Measurements from ENCODE around the gene PLA2G6.
"Not testable (repeated sequence)": the region's sequence is repeated elsewhere in the genome, so short reads cannot be mapped to it uniquely, and the experiment has no call there.

The PLA2G6 gene

GRCh38 chr22:38167988-38168407, 13.6 kb downstream of the PLA2G6 start:
- no peak overlapping the region for H3K4me3 ChIP-seq (ENCODE audit: low read depth in 1 of 5, low read length in 5 of 5)
- H3K27ac ChIP-seq (ENCODE audit: low read depth, low read length): no peak overlapping the region
- H3K27me3 ChIP-seq (ENCODE audit: control insufficient read depth in 5 of 5, insufficient read depth in 4 of 5, low read length in 5 of 5): no peaks in the 10 kb centered on the region
- no peaks in the 10 kb centered on the region for H3K9me3 ChIP-seq (ENCODE audit: control insufficient read depth in 5 of 5, low read length in 5 of 5)
- H3K9ac ChIP-seq (ENCODE audit: low read length in 5 of 5): peak overlapping the region in 1 of 5 donors; percentile 37
- peaks cover 0 to 32% (median 20%) of the 10 kb centered on the region in 5 donors for H3K36me3 ChIP-seq (ENCODE audit: control insufficient read depth in 5 of 5, insufficient read depth in 5 of 5, low read length in 5 of 5)
- H3K4me1 ChIP-seq (ENCODE audit: control insufficient read depth in 5 of 5, insufficient read depth in 5 of 5, low read length in 5 of 5): peaks cover 5 to 47% (median 34%) of the 10 kb centered on the region in 5 donors

DNA sequence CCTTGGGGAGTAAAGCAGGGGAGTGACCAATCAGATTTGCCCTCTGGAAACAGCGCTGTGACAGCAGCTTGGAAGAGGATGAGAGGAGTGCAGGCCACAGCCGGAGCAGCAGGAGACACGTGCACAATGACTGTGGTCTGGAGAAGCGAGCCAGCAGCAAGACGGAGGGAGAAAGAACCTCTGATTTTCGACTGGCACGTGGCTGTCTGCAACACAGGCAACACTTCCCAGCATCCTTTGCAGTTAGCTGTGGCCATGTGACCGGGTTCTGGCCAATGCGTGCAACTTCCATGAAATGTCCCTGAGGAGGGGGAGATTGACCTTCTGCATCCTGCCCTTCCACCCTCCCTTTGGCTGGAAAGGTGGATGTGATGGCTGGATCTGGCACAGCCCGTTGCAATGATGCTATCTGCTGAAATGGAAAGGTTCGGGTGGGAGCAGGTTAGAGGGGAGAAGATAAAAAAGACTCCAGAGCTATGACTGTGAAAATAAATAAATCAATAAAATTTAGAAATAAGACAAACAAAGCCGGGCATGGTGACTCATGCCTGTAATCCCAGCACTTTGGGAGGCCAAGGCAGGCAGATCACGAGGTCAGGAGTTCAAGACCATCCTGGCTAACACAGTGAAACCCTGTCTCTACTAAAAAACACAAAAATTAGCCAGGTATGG, 15.6 kb downstream of the PLA2G6 start:
- H3K27me3 ChIP-seq (ENCODE audit: control insufficient read depth in 5 of 5, insufficient read depth in 4 of 5, low read length in 5 of 5): no peaks in the 10 kb centered on the region
- peaks cover 2 to 35% (median 24%) of the 10 kb centered on the region in 5 donors for H3K4me1 ChIP-seq (ENCODE audit: control insufficient read depth in 5 of 5, insufficient read depth in 5 of 5, low read length in 5 of 5)
- H3K4me3 ChIP-seq (ENCODE audit: low read depth in 1 of 5, low read length in 5 of 5): no peak overlapping the region
- H3K9me3 ChIP-seq (ENCODE audit: control insufficient read depth in 5 of 5, low read length in 5 of 5): no peaks in the 10 kb centered on the region
- H3K27ac ChIP-seq (ENCODE audit: low read depth, low read length): no peak overlapping the region
- no peak overlapping the region for H3K9ac ChIP-seq (ENCODE audit: low read length in 5 of 5)
- peaks cover 0 to 32% (median 20%) of the 10 kb centered on the region in 5 donors for H3K36me3 ChIP-seq (ENCODE audit: control insufficient read depth in 5 of 5, insufficient read depth in 5 of 5, low read length in 5 of 5)

DNA sequence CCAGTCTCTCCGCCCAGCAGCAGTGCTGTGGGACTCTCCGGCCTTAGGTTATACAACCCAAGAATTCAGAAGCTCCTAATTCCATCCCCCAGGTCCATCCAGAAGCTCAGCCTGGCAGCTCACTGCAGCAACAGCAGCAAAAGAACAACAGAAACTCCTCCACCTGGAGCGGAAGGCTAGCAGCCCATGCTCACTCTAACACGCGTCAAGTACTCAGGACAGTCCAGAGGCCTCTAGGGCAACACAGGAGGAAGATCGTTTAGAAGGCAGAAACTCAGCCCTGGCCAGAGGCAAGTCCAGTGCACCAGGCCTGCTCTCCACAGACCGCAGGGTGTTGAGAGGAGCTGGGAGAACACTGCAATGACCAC, 17.1 kb downstream of the PLA2G6 start:
- no peak overlapping the region for H3K27ac ChIP-seq (ENCODE audit: low read depth, low read length)
- no peaks in the 10 kb centered on the region for H3K27me3 ChIP-seq (ENCODE audit: control insufficient read depth in 5 of 5, insufficient read depth in 4 of 5, low read length in 5 of 5)
- no peak overlapping the region for H3K4me3 ChIP-seq (ENCODE audit: low read depth in 1 of 5, low read length in 5 of 5)
- H3K4me1 ChIP-seq (ENCODE audit: control insufficient read depth in 5 of 5, insufficient read depth in 5 of 5, low read length in 5 of 5): peaks cover 2 to 35% (median 24%) of the 10 kb centered on the region in 5 donors
- peaks cover 0 to 28% (median 20%) of the 10 kb centered on the region in 5 donors for H3K36me3 ChIP-seq (ENCODE audit: control insufficient read depth in 5 of 5, insufficient read depth in 5 of 5, low read length in 5 of 5)
- H3K9me3 ChIP-seq (ENCODE audit: control insufficient read depth in 5 of 5, low read length in 5 of 5): no peaks in the 10 kb centered on the region
- H3K9ac ChIP-seq (ENCODE audit: low read length in 5 of 5): no peak overlapping the region

DNA sequence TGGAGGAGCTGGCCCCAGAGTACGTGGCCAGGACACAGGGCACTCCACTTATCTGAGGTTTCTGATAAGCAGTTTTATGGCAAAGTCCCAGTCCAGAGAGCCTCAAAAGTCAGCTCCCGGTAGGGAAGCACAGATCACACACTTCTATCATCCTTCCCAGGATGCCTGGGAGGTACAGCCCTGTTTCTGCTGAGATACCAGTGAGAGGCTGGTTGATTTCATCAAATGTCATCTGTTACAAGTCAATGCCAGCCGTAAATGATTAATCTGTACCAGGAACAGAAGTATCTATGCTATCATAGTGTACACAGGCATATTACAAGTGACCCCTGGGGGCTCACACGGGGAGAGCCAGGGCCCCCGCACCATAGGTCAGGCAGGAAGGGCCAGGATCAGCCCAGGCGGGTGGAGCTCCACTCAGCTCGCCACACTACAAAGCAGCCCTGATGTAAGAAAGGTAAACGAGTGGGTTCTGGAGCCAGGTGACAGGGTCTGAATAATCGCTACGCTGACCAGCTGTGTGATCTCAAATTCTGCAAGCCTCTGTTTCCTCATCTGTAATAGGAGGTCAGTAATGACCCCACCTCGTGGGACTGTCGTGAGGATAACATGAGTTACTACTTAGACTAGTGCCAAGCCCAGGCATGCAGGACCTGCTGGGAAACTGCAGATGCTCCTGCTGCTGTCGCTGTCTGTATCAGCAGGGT, 17.6 kb downstream of the PLA2G6 start:
- no peak overlapping the region for H3K27ac ChIP-seq (ENCODE audit: low read depth, low read length)
- no peaks in the 10 kb centered on the region for H3K27me3 ChIP-seq (ENCODE audit: control insufficient read depth in 5 of 5, insufficient read depth in 4 of 5, low read length in 5 of 5)
- peaks cover 2 to 35% (median 24%) of the 10 kb centered on the region in 5 donors for H3K4me1 ChIP-seq (ENCODE audit: control insufficient read depth in 5 of 5, insufficient read depth in 5 of 5, low read length in 5 of 5)
- no peak overlapping the region for H3K4me3 ChIP-seq (ENCODE audit: low read depth in 1 of 5, low read length in 5 of 5)
- H3K9me3 ChIP-seq (ENCODE audit: control insufficient read depth in 5 of 5, low read length in 5 of 5): no peaks in the 10 kb centered on the region
- peaks cover 0 to 24% (median 17%) of the 10 kb centered on the region in 5 donors for H3K36me3 ChIP-seq (ENCODE audit: control insufficient read depth in 5 of 5, insufficient read depth in 5 of 5, low read length in 5 of 5)
- H3K9ac ChIP-seq (ENCODE audit: low read length in 5 of 5): peak overlapping the region in 1 of 5 donors; percentile 38

DNA sequence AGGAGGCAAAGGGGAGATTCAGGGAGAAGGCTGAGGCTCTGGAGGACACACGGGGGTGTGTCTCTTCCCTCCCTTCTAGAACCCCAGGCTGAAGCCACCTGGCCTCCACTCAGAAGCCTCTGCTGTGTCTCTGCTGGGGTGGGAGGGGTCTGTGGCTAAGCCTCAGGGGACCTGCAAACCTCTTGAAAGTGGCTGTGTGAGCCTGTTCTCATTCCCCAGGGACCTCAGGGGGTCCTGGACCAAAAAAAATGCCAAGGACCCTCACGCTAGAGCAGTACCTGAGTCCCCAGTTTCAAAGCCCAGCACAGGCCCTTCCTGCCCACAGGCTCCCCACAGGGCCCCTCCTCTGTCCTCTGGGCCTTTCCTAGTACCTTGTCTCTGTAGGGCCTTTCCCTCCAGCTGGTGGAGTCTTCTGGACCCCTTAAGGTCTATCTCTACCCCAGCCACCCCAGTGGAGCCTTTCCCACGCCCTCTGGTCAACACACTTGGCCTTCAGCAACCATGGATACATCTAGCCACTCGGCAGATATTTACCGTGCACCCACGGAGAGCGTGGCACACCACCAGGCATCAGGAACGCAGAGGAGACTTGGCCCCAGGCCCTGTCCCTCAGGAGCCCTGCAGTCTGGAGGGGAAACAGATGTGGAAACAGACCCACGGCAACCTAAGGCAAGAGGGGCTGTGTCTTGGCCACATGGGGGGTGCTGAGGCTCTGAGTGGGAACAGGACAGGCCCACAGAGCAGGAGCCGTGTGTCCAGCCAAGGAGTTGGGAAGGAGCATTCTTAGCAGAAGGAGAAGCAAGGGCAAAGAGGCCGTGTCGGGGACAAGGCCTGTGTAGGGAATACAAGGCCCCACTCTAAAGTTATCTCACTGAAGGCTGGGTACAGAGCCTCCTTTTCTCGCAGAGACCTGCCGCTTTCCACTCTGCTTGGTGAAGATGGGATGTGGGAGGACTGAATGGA, 18.5 kb downstream of the PLA2G6 start:
- Histone ChIP-seq H3K36me3 (ENCODE audit: control insufficient read depth in 5 of 5, insufficient read depth in 5 of 5, low read length in 5 of 5) (peaks cover 0 to 22% (median 14%) of the 10 kb centered on the region in 5 donors), H3K9me3 (ENCODE audit: control insufficient read depth in 5 of 5, low read length in 5 of 5) (no peaks in the 10 kb centered on the region), H3K4me3 (ENCODE audit: low read depth in 1 of 5, low read length in 5 of 5) (no peak overlapping the region), H3K4me1 (ENCODE audit: control insufficient read depth in 5 of 5, insufficient read depth in 5 of 5, low read length in 5 of 5) (peaks cover 2 to 32% (median 22%) of the 10 kb centered on the region in 5 donors), H3K9ac (ENCODE audit: low read length in 5 of 5) (peak overlapping the region in 1 of 5 donors; percentile 38), H3K27ac (ENCODE audit: low read depth, low read length) (no peak overlapping the region), H3K27me3 (ENCODE audit: control insufficient read depth in 5 of 5, insufficient read depth in 4 of 5, low read length in 5 of 5) (no peaks in the 10 kb centered on the region)

GRCh38 chr22:38155703-38156102, 25.9 kb downstream of the PLA2G6 start:
- no peaks in the 10 kb centered on the region for H3K27me3 ChIP-seq (ENCODE audit: control insufficient read depth in 5 of 5, insufficient read depth in 4 of 5, low read length in 5 of 5)
- H3K27ac ChIP-seq (ENCODE audit: low read depth, low read length): no peak overlapping the region
- H3K9ac ChIP-seq (ENCODE audit: low read length in 5 of 5): no peak overlapping the region
- H3K36me3 ChIP-seq (ENCODE audit: control insufficient read depth in 5 of 5, insufficient read depth in 5 of 5, low read length in 5 of 5): peaks cover 0 to 4% (median 2%) of the 10 kb centered on the region in 5 donors
- H3K4me3 ChIP-seq (ENCODE audit: low read depth in 1 of 5, low read length in 5 of 5): no peak overlapping the region
- peaks cover 0 to 3% (median 0%) of the 10 kb centered on the region in 5 donors for H3K4me1 ChIP-seq (ENCODE audit: control insufficient read depth in 5 of 5, insufficient read depth in 5 of 5, low read length in 5 of 5)
- H3K9me3 ChIP-seq (ENCODE audit: control insufficient read depth in 5 of 5, low read length in 5 of 5): no peaks in the 10 kb centered on the region

DNA sequence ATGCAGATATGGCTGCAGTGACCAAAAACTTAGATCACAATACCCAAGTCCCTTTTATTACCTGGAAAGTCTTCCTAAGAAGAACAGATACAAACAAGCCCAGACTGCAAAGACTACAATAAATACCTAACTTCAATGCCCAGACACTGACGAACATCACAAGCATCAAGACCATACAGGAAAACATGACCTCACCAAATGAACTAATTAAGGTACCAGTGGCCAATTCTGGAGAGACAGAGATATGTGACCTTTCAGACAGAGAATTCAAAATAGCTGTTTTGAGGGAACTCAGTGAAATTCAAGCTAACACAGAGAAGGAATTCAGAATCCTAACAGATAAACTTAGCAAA, 27.1 kb downstream of the PLA2G6 start:
- H3K4me1 ChIP-seq (ENCODE audit: control insufficient read depth in 5 of 5, insufficient read depth in 5 of 5, low read length in 5 of 5); H3K4me3 ChIP-seq (ENCODE audit: low read depth in 1 of 5, low read length in 5 of 5); H3K9me3 ChIP-seq (ENCODE audit: control insufficient read depth in 5 of 5, low read length in 5 of 5); H3K36me3 ChIP-seq (ENCODE audit: control insufficient read depth in 5 of 5, insufficient read depth in 5 of 5, low read length in 5 of 5); H3K27ac ChIP-seq (ENCODE audit: low read depth, low read length); H3K9ac ChIP-seq (ENCODE audit: low read length in 5 of 5); H3K27me3 ChIP-seq (ENCODE audit: control insufficient read depth in 5 of 5, insufficient read depth in 4 of 5, low read length in 5 of 5): not testable (repeated sequence)

DNA sequence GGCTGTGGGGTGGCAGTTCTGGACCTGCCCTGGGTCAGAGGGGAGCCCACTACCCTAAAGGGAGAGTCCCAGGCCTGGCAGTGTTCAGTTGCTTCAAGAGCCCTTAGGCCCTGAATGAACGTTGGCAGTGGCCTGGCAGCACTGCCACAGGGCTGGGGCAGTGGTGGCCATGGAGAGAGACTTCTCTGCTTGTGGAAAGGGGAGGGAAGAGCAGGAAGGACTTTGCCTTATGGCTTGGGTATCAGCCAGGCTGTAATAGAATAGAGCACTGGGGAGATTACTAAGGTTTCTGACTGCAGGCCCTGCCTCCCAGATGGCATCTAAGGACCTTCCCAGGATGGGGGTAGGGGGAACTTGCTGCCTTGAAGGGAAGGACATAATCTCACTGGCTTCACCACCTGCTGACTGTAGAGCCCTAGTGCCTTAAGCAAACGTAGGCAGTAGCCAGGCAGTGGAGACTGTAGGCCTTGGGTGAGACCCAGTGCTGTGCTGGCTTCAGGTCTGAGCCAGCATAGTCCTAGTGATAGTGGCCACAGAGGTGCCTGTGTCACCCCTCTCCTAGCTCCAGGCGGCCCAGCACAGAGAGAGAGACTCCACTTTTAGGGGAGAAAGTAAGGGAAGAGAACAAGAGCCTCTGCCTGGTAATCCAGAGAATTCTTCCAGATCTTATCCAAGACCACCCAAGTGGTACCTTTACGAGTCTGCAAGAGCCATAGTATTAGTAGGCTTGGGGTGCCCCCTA, 27.6 kb downstream of the PLA2G6 start:
- no peaks in the 10 kb centered on the region for H3K27me3 ChIP-seq (ENCODE audit: control insufficient read depth in 5 of 5, insufficient read depth in 4 of 5, low read length in 5 of 5)
- H3K36me3 ChIP-seq (ENCODE audit: control insufficient read depth in 5 of 5, insufficient read depth in 5 of 5, low read length in 5 of 5): peaks cover 0 to 4% (median 2%) of the 10 kb centered on the region in 5 donors
- peak overlapping the region in 1 of 5 donors; percentile 35 for H3K9ac ChIP-seq (ENCODE audit: low read length in 5 of 5)
- H3K4me3 ChIP-seq (ENCODE audit: low read depth in 1 of 5, low read length in 5 of 5): no peak overlapping the region
- no peak overlapping the region for H3K27ac ChIP-seq (ENCODE audit: low read depth, low read length)
- H3K9me3 ChIP-seq (ENCODE audit: control insufficient read depth in 5 of 5, low read length in 5 of 5): no peaks in the 10 kb centered on the region
- H3K4me1 ChIP-seq (ENCODE audit: control insufficient read depth in 5 of 5, insufficient read depth in 5 of 5, low read length in 5 of 5): peaks cover 0 to 3% (median 0%) of the 10 kb centered on the region in 5 donors

DNA sequence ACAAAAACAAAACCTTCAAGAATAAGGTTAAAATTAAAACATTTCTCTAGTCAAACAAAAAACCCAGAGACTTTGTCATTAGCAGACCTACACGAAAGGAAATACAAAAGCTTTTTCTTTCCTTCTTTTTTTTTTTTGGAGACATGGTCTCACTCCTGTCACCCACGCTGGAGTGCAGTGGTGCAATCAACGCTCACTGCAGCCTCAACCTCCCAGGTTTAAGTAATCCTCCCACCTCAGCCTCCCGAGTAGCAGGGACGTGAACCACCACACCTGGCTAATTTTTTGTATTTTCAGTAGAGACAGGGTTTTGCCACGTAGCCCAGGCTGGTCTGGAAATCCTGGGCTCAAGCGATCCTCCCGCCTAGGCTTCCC, 30.5 kb downstream of the PLA2G6 start:
- no peaks in the 10 kb centered on the region for H3K9me3 ChIP-seq (ENCODE audit: control insufficient read depth in 5 of 5, low read length in 5 of 5)
- peaks cover 0 to 5% (median 0%) of the 10 kb centered on the region in 5 donors for H3K4me1 ChIP-seq (ENCODE audit: control insufficient read depth in 5 of 5, insufficient read depth in 5 of 5, low read length in 5 of 5)
- no peaks in the 10 kb centered on the region for H3K27me3 ChIP-seq (ENCODE audit: control insufficient read depth in 5 of 5, insufficient read depth in 4 of 5, low read length in 5 of 5)
- no peak overlapping the region for H3K9ac ChIP-seq (ENCODE audit: low read length in 5 of 5)
- H3K4me3 ChIP-seq (ENCODE audit: low read depth in 1 of 5, low read length in 5 of 5): no peak overlapping the region
- no peak overlapping the region for H3K27ac ChIP-seq (ENCODE audit: low read depth, low read length)
- peaks cover 0 to 8% (median 3%) of the 10 kb centered on the region in 5 donors for H3K36me3 ChIP-seq (ENCODE audit: control insufficient read depth in 5 of 5, insufficient read depth in 5 of 5, low read length in 5 of 5)

Measured in subcutaneous abdominal adipose tissue (tissue), 5 donors.